Gastroesophageal sphincter (tissue), 4 donors: ENCODE data around the gene GSK3B. TPM values are rescaled to one million over a fixed set of nuclear protein-coding genes. Genes with fewer than 3 reads are reported as not detected.

Experiments used
- ATAC-seq: fragments of 150-250 bp; one replicate; pipeline ENCODE4 v1.9.1; 2016; ENCODE audit warnings: mild to moderate bottlenecking, moderate library complexity
- H3K27ac ChIP-seq, 4 donors: fragments of 200-600 bp; sonication (generic) in 3 of 4; 1 replicate in 3 of 4; 2 replicates in 1 of 4; pipeline ENCODE4 v1.5.1; 2016 to 2019
- H3K27me3 ChIP-seq: fragments of 200-600 bp; sonication (generic); one replicate; pipeline ENCODE4 v1.5.1; 2019
- H3K36me3 ChIP-seq, 2 donors: fragments of 200-600 bp; sonication (generic); one replicate each; pipeline ENCODE4 v1.5.1; 2019; ENCODE audit warnings: control low read depth in 1 of 2
- H3K4me1 ChIP-seq, 3 donors: fragments of 200-600 bp; sonication (generic); 1 replicate in 2 of 3; 2 replicates in 1 of 3; pipeline ENCODE4 v1.5.1; 2016 to 2019; ENCODE audit warnings: control low read depth in 2 of 3
- H3K4me3 ChIP-seq, 2 donors: fragments of 200-600 bp; sonication (generic); one replicate each; pipeline ENCODE4 v1.5.1; 2019; ENCODE audit warnings: mild to moderate bottlenecking in 1 of 2, moderate library complexity in 1 of 2
- H3K9me3 ChIP-seq, 3 donors: fragments of 200-600 bp; sonication (generic); one replicate each; pipeline ENCODE4 v1.5.1; 2017 to 2019; ENCODE audit warnings: control low read depth in 2 of 3
- EP300 ChIP-seq: sonication (generic); formaldehyde crosslinking; IDR thresholded peaks from one replicate; pipeline ENCODE4 v1.6.1; 2017; ENCODE audit warnings: antibody characterized with exemption, mild to moderate bottlenecking
- POLR2A ChIP-seq, 2 donors: fragments of 450-650 bp; IDR thresholded peaks; one replicate each; pipeline ENCODE4 v1.6.1; 2017; ENCODE audit warnings: antibody characterized with exemption in 2 of 2, mild to moderate bottlenecking in 2 of 2, moderate library complexity in 1 of 2
- POLR2AphosphoS5 ChIP-seq: sonication (generic); formaldehyde crosslinking; IDR thresholded peaks from one replicate; pipeline ENCODE4 v1.6.1; 2017; ENCODE audit warnings: antibody characterized with exemption
- WGBS, 2 donors: methylation state at CpG; one replicate each; pipeline ENCODE4 v1.1.5; 2018; ENCODE audit warnings: low coverage in 1 of 2; 5-methylcytosine and 5-hydroxymethylcytosine counted together
- total RNA-seq, 4 donors: library from RNA; depleted of rRNA; stranded (reverse); fragments of >200 nt; gene quantifications; one replicate each; pipeline ENCODE4 v1.1.0, GENCODE V29; 2016
- TF ChIP-seq, protein P1 (sequence below), 4 experiments: fragments of 200-600 bp in 2 of 4; fragments of 450-650 bp in 2 of 4; sonication (generic) in 1 of 4; IDR thresholded peaks; one replicate each; pipeline ENCODE4 v1.5.1; 2017 to 2019; ENCODE audit warnings: antibody characterized with exemption in 4 of 4, mild to moderate bottlenecking in 2 of 4, moderate library complexity in 2 of 4

Gene GSK3B
- total RNA-seq, 4 donors from 2014 or later = 32.7 to 40.6 (median 34.6) TPM

DNA sequence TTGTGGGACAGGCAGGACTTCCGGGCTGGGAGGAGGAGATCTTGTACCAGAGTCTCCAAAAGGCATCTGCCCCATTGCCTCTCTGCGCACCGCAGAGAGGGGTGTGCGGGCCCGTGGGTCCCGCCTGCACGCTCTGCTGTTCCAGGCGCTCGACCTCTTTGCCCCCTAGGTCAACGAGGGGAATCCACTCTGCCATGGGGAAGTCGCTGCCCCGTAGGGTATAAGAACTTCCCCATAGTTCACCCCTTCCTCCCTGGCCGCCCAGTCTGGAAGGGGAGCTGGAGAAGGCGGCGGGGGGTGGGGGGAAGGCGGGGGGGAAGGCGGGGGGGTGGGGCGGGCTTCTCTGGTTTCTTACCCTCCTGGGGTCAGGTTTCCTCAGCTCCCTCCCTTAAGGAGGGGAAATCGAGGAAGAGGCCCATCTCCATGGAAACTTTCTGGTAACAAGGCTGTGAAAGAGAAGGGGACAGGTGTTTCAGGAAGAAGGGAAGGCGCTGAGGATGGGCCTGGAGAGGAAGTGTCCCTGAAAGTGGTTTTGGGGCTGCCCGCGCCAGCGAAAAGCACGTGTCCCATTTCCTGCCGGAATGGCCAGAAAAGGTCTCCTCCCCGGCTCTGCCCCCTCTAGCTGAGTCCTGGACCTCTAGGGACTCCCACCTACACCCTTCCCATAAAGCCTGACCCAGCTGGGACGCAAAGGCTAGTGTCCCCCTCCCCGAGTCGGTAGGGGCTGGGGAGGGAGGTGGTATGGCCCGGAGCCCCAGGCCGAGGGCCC, 284.8 kb downstream of the GSK3B start:
- Histone ChIP-seq H3K9me3 (no peaks in the 10 kb centered on the region), H3K27ac (no peak overlapping the region), H3K36me3 (no peaks in the 10 kb centered on the region), H3K4me3 (peak overlapping the region; percentile 36 to 53), H3K27me3 (peaks cover 12% of the 10 kb centered on the region), H3K4me1 (peaks cover 0 to 12% (median 5%) of the 10 kb centered on the region in 3 donors)
- ATAC-seq = peak; percentile 2
- TF ChIP-seq, protein P1, sequence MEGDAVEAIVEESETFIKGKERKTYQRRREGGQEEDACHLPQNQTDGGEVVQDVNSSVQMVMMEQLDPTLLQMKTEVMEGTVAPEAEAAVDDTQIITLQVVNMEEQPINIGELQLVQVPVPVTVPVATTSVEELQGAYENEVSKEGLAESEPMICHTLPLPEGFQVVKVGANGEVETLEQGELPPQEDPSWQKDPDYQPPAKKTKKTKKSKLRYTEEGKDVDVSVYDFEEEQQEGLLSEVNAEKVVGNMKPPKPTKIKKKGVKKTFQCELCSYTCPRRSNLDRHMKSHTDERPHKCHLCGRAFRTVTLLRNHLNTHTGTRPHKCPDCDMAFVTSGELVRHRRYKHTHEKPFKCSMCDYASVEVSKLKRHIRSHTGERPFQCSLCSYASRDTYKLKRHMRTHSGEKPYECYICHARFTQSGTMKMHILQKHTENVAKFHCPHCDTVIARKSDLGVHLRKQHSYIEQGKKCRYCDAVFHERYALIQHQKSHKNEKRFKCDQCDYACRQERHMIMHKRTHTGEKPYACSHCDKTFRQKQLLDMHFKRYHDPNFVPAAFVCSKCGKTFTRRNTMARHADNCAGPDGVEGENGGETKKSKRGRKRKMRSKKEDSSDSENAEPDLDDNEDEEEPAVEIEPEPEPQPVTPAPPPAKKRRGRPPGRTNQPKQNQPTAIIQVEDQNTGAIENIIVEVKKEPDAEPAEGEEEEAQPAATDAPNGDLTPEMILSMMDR (IDR thresholded peaks at IDR 0.05) = no peak
- TF ChIP-seq POLR2AphosphoS5 (no peak), POLR2A (IDR thresholded peaks at IDR 0.05) (no peak), EP300 (no peak)
- WGBS, 2 donors = 9% methylated on average over 6 of the region's 31 CpGs; no CpG with 5 or more reads in 1 of the 2 donors

DNA sequence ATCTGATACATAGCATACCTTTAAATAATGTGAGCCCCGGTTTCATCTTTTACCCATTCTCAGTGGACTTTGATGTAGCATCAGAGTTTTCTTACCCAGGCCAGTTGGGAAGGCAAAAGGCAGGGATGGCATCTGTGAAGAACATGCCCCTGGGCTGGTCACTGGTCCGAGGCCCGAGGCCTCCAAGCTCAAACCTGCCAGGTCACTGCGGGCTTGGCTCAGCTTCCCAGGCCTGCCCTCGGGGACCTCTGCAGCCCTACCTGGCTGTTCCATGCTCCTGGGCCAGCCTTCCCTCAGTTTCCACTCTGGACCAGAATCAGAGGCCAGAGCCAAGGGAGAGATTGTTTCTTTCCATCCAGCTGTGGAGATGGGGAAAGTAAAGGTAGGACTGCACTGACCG, 285.4 kb downstream of the GSK3B start:
- ATAC-seq = no peak
- TF ChIP-seq POLR2A (IDR thresholded peaks at IDR 0.05) = no peak
- TF ChIP-seq, protein P1 (IDR thresholded peaks at IDR 0.05) = no peak
- H3K4me3 ChIP-seq = no peak overlapping the region
- no peak overlapping the region for H3K27ac ChIP-seq
- H3K4me1 ChIP-seq = peaks cover 0 to 12% (median 5%) of the 10 kb centered on the region in 3 donors
- 100% methylated on average over 2 of the region's 6 CpGs; no CpG with 5 or more reads in 1 of the 2 donors for WGBS, 2 donors
- peaks cover 9% of the 10 kb centered on the region for H3K27me3 ChIP-seq
- no peaks in the 10 kb centered on the region for H3K36me3 ChIP-seq
- no peaks in the 10 kb centered on the region for H3K9me3 ChIP-seq

- 82% methylated on average over 3 of the region's 4 CpGs; no CpG with 5 or more reads in 1 of the 2 donors for WGBS, 2 donors
- peaks cover 0 to 12% (median 5%) of the 10 kb centered on the region in 3 donors for H3K4me1 ChIP-seq
- peaks cover 9% of the 10 kb centered on the region for H3K27me3 ChIP-seq
- TF ChIP-seq EP300 (no peak), POLR2A (IDR thresholded peaks at IDR 0.05) (no peak), POLR2AphosphoS5 (no peak)
- TF ChIP-seq, protein P1 (IDR thresholded peaks at IDR 0.05) = no peak
- no peak for ATAC-seq
- no peak overlapping the region for H3K27ac ChIP-seq
- no peak overlapping the region for H3K4me3 ChIP-seq
- H3K9me3 ChIP-seq = no peaks in the 10 kb centered on the region
- no peaks in the 10 kb centered on the region for H3K36me3 ChIP-seq
Measured at GRCh38 chr3:119808244-119808643, 286.0 kb downstream of the GSK3B start.

DNA sequence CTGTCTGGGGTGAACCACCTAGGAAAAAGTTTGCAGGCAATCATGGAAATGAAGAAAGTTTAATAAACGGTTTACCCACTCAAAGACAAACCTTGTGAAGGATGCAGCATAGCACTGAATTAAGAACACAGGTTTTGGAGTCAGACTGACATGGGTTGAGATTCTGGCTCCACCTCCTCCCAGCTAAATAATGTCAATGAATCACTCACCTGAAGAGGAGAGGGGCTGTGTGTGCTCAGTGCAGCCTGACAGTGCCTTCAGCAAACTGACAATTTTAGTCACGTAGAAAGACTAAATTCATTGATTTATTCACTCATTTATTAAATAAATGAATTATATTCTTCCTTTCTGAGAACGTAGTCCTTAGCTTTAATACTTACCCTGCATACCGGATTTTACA, 293.4 kb downstream of the GSK3B start:
- WGBS, 2 donors = 60 to 63% methylated on average over 2 to 4 of the region's 4 CpGs
- no peak for ATAC-seq
- no peak overlapping the region for H3K4me3 ChIP-seq

More for the DNA sequence above, 293.4 kb downstream of the GSK3B start:
- no peaks in the 10 kb centered on the region for H3K36me3 ChIP-seq
- H3K27me3 ChIP-seq = no peaks in the 10 kb centered on the region
- H3K9me3 ChIP-seq = no peaks in the 10 kb centered on the region
- no peaks in the 10 kb centered on the region for H3K4me1 ChIP-seq
- TF ChIP-seq POLR2A (IDR thresholded peaks at IDR 0.05) = no peak
- no peak for TF ChIP-seq EP300
- TF ChIP-seq, protein P1 (IDR thresholded peaks at IDR 0.05) = no peak
- TF ChIP-seq POLR2AphosphoS5 = no peak
- no peak overlapping the region for H3K27ac ChIP-seq
